ENCODE measurements around the gene ASCC1.
"Not testable (repeated sequence)": the region's sequence is repeated elsewhere in the genome, so short reads cannot be mapped to it uniquely, and the experiment has no call there.

Gene ASCC1

GRCh38 chr10:72156223-72156622 is 59.9 kb downstream of the ASCC1 start:
- TF ChIP-seq CTCF (conservative IDR thresholded peaks at IDR 0.05), result no peak
- H3K27ac ChIP-seq, result no peak overlapping the region

DNA sequence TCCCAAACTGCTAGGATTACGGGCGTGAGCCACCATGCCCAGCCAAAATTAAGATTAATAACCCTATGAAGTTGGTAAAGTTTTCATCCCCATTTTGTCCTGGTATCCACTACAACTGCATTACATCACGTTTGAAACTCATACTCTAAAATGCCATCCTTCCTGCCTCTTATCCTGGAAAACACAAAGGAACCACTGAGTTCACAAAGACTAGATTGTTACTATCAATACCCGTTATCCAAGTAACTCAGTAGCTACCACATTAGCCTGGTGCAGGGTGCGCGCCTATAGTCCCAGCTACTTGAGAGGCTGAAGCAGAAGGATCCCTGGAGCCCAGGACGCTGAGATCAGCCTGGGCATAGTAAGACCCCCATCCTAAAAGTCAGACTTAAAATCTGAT is 63.8 kb downstream of the ASCC1 start:
- no peak for TF ChIP-seq CTCF (conservative IDR thresholded peaks at IDR 0.05)
- no peak overlapping the region for H3K27ac ChIP-seq

DNA sequence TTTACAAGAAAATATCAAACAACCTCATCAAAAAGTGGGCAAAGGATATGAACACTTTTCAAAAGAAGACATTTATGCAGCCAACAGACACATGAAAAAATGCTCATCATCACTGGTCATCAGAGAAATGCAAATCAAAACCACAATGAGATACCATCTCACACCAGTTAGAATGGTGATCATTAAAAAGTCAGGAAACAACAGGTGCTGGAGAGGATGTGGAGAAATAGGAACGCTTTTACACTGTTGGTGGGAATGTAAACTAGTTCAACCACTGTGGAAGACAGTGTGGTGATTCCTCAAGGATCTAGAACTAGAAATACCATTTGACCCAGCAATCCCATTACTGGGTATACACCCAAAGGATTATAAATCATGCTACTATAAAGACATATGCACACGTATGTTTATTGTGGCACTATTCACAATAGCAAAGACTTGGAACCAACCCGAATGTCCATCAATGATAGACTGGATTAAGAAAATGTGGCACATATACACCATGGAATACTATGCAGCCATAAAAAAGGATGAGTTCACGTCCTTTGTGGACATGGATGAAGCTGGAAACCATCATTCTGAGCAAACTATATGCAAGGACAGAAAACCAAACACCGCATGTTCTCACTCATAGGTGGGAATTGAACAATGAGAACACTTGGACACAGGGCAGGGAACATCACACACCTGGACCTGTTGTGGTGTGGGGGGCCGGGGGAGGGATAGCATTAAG is 65.2 kb downstream of the ASCC1 start:
- H3K27ac ChIP-seq, result not testable (repeated sequence)

DNA sequence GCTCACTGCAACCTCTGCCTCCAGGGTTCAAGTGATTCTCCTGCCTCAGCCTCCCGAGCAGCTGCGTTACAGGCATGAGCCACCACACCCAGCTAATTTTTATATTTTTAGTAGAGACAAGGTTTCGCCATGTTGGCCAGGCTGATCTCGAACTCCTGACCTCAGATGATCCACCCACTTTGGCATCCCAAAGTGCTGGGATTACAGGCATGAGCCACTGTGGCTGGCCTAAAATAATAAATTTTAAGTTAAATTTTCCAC is 68.8 kb downstream of the ASCC1 start:
- not testable (repeated sequence) for H3K27ac ChIP-seq

DNA sequence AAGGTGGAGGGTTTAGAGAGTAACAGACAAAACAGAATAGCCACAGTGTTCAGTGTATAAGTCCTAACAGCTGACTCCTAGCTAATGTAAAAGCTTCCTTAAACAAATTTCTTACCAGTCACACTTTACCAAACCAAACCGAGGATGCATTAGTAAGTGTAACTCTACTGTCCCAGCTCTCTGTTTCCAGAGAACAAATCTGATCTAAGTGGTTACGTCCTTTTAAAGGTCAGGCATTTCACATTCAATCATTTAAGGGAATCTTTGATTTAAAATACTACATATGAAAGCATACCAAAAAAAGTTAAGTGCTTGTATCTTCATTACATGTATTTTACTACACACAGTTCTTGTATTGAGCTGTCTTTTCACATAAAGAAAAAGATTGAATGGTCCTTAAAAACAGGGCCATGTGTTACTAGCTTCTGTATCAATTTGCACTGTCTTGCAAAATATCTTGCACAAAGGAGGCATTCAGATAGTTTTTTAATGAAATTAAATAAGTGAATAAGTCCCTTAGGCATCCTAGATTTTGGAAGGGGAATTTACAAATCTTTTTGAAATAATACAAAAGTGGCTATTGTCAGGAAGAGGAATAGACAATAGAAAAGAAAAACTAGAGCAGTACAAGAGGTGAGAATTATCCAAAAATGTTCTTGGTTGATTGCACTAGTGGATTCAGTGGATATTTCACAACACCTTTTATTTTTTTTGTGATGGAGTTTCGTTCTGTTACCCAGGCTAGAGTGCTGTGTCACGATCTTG is 69.3 kb downstream of the ASCC1 start:
- TF ChIP-seq CTCF (conservative IDR thresholded peaks at IDR 0.05), result no peak
- no peak overlapping the region for H3K27ac ChIP-seq

DNA sequence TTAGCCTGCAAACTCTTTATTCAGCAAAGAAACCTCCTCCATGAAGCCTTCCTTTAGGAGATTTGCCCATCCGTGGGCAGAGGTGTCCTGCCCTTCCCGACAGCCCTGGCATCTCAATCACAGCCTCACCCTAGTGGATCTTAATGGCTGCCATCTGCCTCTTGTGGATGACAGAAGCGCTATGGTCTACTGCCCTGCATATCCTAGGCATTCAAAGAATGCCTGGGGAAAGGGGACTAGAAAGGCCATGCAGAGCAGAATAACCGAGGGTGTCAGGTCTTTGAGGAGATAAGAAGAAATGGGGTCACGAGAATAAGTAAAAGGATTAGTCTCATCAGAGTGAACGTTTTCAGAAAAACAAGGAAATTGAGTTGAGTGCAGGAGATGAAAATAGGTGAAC is 70.0 kb downstream of the ASCC1 start:
- no peak overlapping the region for H3K27ac ChIP-seq
- TF ChIP-seq CTCF (conservative IDR thresholded peaks at IDR 0.05), result no peak

- TF ChIP-seq CTCF (conservative IDR thresholded peaks at IDR 0.05), result no peak
- H3K27ac ChIP-seq, result no peak overlapping the region
Observed at GRCh38 chr10:72145657-72146056, 70.4 kb downstream of the ASCC1 start.

- no peak for TF ChIP-seq CTCF (conservative IDR thresholded peaks at IDR 0.05)
- H3K27ac ChIP-seq, result no peak overlapping the region
Observed at GRCh38 chr10:72140850-72141249, 75.2 kb downstream of the ASCC1 start.
